ENCODE results near the gene PKNOX2.

DNA sequence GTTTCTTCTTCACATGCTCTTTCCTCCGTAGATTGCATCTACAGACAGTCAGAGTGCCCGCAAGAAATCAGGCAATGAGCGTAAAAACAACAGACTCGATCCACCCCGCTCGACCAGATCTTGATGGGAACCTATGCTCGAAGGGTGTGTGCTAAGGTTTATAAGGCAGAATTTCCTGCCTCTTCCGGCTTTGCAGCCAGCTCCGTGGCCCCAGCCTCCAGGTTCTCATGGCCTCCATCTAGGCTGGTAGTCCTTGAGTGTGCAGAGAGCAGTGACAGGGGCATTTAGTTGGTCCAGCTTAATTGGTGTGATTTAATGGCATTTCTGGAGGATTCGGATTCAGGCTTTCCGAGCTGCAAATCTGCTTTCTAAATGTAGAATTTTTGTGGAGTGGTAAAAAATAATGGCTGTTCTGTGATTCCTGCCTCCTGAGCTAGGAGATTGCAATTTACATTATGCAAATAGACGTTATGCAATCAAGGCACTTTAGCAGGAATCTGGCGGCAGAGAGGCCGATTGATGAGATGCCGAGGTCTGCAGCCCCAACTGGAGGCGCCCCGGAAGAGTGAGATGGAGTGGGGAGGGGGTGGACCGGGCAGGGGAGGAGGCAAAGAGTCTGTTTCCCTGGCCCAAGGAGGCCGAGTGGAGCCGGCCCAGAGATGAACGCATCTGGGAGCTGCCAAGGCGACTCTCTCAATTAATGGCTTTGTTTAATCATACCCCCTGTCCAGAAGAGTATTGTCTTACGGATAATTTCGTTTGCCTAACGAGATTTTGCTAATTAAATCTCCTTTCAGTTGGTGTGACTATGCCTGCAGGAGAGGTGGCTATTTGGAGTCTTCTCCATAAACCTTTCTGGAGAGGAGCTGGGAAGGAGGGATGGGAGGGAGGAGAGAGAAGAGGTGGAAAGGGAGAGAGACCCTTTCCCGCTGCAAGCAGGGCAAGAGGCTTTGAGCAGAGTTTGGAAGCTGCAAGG lies 75.3 kb downstream of the PKNOX2 start:
- TF ChIP-seq, protein P1, sequence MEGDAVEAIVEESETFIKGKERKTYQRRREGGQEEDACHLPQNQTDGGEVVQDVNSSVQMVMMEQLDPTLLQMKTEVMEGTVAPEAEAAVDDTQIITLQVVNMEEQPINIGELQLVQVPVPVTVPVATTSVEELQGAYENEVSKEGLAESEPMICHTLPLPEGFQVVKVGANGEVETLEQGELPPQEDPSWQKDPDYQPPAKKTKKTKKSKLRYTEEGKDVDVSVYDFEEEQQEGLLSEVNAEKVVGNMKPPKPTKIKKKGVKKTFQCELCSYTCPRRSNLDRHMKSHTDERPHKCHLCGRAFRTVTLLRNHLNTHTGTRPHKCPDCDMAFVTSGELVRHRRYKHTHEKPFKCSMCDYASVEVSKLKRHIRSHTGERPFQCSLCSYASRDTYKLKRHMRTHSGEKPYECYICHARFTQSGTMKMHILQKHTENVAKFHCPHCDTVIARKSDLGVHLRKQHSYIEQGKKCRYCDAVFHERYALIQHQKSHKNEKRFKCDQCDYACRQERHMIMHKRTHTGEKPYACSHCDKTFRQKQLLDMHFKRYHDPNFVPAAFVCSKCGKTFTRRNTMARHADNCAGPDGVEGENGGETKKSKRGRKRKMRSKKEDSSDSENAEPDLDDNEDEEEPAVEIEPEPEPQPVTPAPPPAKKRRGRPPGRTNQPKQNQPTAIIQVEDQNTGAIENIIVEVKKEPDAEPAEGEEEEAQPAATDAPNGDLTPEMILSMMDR (IDR thresholded peaks at IDR 0.05 in 2 of 3, conservative IDR thresholded peaks at IDR 0.05 in 1 of 3; ENCODE audit: control insufficient read depth in 2 of 3, extremely low read depth in 1 of 3, insufficient read depth in 1 of 3, low read depth in 3 of 3, low read length in 3 of 3) = no peak
- TF ChIP-seq RCOR1 (conservative IDR thresholded peaks at IDR 0.05; ENCODE audit: low read depth, low read length) (no peak), ZNF384 (IDR thresholded peaks at IDR 0.05; ENCODE audit: borderline replicate concordance, low read depth, low read length) (no peak), ATF7 (IDR thresholded peaks at IDR 0.05; ENCODE audit: low read depth) (no peak), POLR2A (IDR thresholded peaks at IDR 0.05; ENCODE audit: low read depth, low read length) (no peak), SUZ12 (IDR thresholded peaks at IDR 0.05; ENCODE audit: unreplicated experiment) (no peak), SMAD5 (IDR thresholded peaks at IDR 0.05; ENCODE audit: low read depth) (no peak), NR2C2 (IDR thresholded peaks at IDR 0.05; ENCODE audit: borderline replicate concordance, control insufficient read depth, insufficient read length, low read depth) (no peak), NFYB (IDR thresholded peaks at IDR 0.05; ENCODE audit: insufficient read depth, low read depth, low read length) (no peak), CHD2 (IDR thresholded peaks at IDR 0.05; ENCODE audit: borderline replicate concordance, low read depth, low read length) (no peak), BRCA1 (IDR thresholded peaks at IDR 0.05; ENCODE audit: low read depth, low read length) (no peak)
- TF ChIP-seq, protein P2, sequence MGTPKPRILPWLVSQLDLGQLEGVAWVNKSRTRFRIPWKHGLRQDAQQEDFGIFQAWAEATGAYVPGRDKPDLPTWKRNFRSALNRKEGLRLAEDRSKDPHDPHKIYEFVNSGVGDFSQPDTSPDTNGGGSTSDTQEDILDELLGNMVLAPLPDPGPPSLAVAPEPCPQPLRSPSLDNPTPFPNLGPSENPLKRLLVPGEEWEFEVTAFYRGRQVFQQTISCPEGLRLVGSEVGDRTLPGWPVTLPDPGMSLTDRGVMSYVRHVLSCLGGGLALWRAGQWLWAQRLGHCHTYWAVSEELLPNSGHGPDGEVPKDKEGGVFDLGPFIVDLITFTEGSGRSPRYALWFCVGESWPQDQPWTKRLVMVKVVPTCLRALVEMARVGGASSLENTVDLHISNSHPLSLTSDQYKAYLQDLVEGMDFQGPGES (IDR thresholded peaks at IDR 0.05) = no peak

All from GM12878 (cell line).